H1 (cell line): ENCODE data around the gene TAF3. TPM values are rescaled to one million over a fixed set of nuclear protein-coding genes. Genes with fewer than 3 reads are reported as not detected.

Experiments
- CTCF ChIA-PET: fragments of 300-600 bp; sonication (Branson Sonifier 250); formaldehyde crosslinking; loops from one replicate; lab custom pipeline; 2021; ENCODE audit not compliant: partially characterized antibody; lab: Charles Lee
- POLR2A ChIA-PET: fragments of 300-600 bp; sonication (Branson Sonifier 250); formaldehyde crosslinking; loops from one replicate; lab custom pipeline; 2021; ENCODE audit warnings: inconsistent platforms; ENCODE audit not compliant: partially characterized antibody; lab: Charles Lee
- DNase-seq, 2 experiments: peaks; one replicate each; pipeline versions ENCODE4 v3.0.0 to v3.0.0-alpha.2; 2010 to 2022; ENCODE audit warnings: low spot score in 2 of 2, low read depth in 1 of 2, mixed read lengths in 1 of 2
- FAIRE-seq: peaks from 2 replicates; lab custom pipeline; 2011; peaks lifted over from hg19 to GRCh38; lab: Jason Lieb, UNC
- H2AFZ ChIP-seq: 2 replicates; pipeline ENCODE4 v1.8.1; 2012; ENCODE audit warnings: low read length, inconsistent platforms
- H2AK5ac ChIP-seq: 2 replicates; pipeline ENCODE4 v1.6.1; 2013; ENCODE audit warnings: low read depth, low read length
- H2BK120ac ChIP-seq: replicated peaks from 2 replicates; pipeline ENCODE3; 2013; ENCODE audit warnings: low read depth, low read length, inconsistent platforms
- H2BK12ac ChIP-seq: 2 replicates; pipeline ENCODE4 v1.6.1; 2013; ENCODE audit warnings: low read depth, low read length
- H2BK15ac ChIP-seq: 2 replicates; pipeline ENCODE4 v1.6.1; 2013; ENCODE audit warnings: low read length
- H2BK20ac ChIP-seq: 2 replicates; pipeline ENCODE4 v1.6.1; 2013; ENCODE audit warnings: low read length
- H2BK5ac ChIP-seq: 2 replicates; pipeline ENCODE4 v1.6.1; 2013; ENCODE audit warnings: low read depth, low read length
- H3K14ac ChIP-seq: 2 replicates; pipeline ENCODE4 v1.6.1; 2013; ENCODE audit warnings: inconsistent platforms; ENCODE audit not compliant: insufficient read length
- H3K18ac ChIP-seq: 2 replicates; pipeline ENCODE4 v1.6.1; 2013; ENCODE audit warnings: low read length; ENCODE audit errors: extremely low read depth
- H3K23ac ChIP-seq: 2 replicates; pipeline ENCODE4 v1.6.1; 2013; ENCODE audit warnings: inconsistent platforms; ENCODE audit not compliant: insufficient read length
- H3K23me2 ChIP-seq: 2 replicates; pipeline ENCODE4 v1.6.1; 2013; ENCODE audit warnings: low read depth, low read length
- H3K27ac ChIP-seq: 2 replicates; pipeline ENCODE4 v1.6.1; 2011; ENCODE audit warnings: low read depth, low read length, inconsistent platforms
- H3K27me3 ChIP-seq, 4 experiments: replicated peaks in 1 of 4; 1 replicate in 1 of 4; 2 replicates in 3 of 4; pipeline versions ENCODE4 v1.6.1 to v1.8.1; 2011 to 2013; ENCODE audit warnings: low read length in 3 of 4, mild to moderate bottlenecking in 3 of 4, inconsistent platforms in 2 of 4, mixed read lengths in 2 of 4, moderate library complexity in 1 of 4; ENCODE audit not compliant: control insufficient read depth in 3 of 4, insufficient read depth in 3 of 4; ENCODE audit errors: extremely low read depth in 1 of 4
- H3K36me3 ChIP-seq, 4 experiments: 2 replicates each; pipeline versions ENCODE4 v1.6.1 to v1.8.1; 2011 to 2013; ENCODE audit warnings: mild to moderate bottlenecking in 4 of 4, low read length in 3 of 4, moderate library complexity in 2 of 4, control low read depth in 1 of 4, inconsistent platforms in 1 of 4; ENCODE audit not compliant: insufficient read depth in 4 of 4, control insufficient read depth in 2 of 4
- H3K4ac ChIP-seq: replicated peaks from 2 replicates; pipeline ENCODE3; 2013; ENCODE audit warnings: low read length, low read depth, mixed read lengths, inconsistent platforms; ENCODE audit not compliant: insufficient read length
- H3K4me1 ChIP-seq, 4 experiments: replicated peaks in 1 of 4; 1 replicate in 1 of 4; 2 replicates in 3 of 4; pipeline versions ENCODE4 v1.6.1 to v1.8.1; 2011 to 2013; ENCODE audit warnings: low read length in 3 of 4, inconsistent platforms in 2 of 4, mixed read lengths in 1 of 4; ENCODE audit not compliant: insufficient read depth in 4 of 4, control insufficient read depth in 3 of 4
- H3K4me2 ChIP-seq, 2 experiments: 2 replicates each; pipeline versions ENCODE4 v1.6.1 to v1.8.1; 2011 to 2013; ENCODE audit warnings: low read depth in 2 of 2, low read length in 2 of 2, control low read depth in 1 of 2, inconsistent platforms in 1 of 2, mild to moderate bottlenecking in 1 of 2; ENCODE audit not compliant: insufficient read depth in 1 of 2
- H3K4me3 ChIP-seq, 4 experiments: fragments of 200-600, 300-600 bp in 1 of 4; sonication (generic), shearing (Covaris generic), sonication (Bioruptor Twin) in 1 of 4; 2 replicates each; pipeline versions ENCODE4 v1.5.1 to v1.8.1; 2011 to 2016; ENCODE audit warnings: low read length in 4 of 4, low read depth in 3 of 4, control low read depth in 2 of 4, inconsistent platforms in 2 of 4, mild to moderate bottlenecking in 2 of 4, mixed read lengths in 1 of 4, moderate library complexity in 1 of 4; ENCODE audit not compliant: insufficient read depth in 2 of 4; ENCODE audit errors: extremely low read depth in 1 of 4
- H3K56ac ChIP-seq: replicated peaks from 2 replicates; pipeline ENCODE3; 2013; ENCODE audit warnings: low read depth, mild to moderate bottlenecking, mixed read lengths, low read length, inconsistent platforms; ENCODE audit not compliant: insufficient read length
- H3K79me1 ChIP-seq: 2 replicates; pipeline ENCODE4 v1.6.1; 2013; ENCODE audit warnings: low read depth, low read length, control low read depth
- H3K79me2 ChIP-seq, 2 experiments: 2 replicates each; pipeline versions ENCODE4 v1.6.1 to v1.8.1; 2012 to 2013; ENCODE audit warnings: low read length in 2 of 2, mild to moderate bottlenecking in 2 of 2, inconsistent platforms in 1 of 2; ENCODE audit not compliant: insufficient read depth in 2 of 2, control insufficient read depth in 1 of 2
- H3K9ac ChIP-seq, 4 experiments: replicated peaks in 1 of 4; 1 replicate in 1 of 4; 2 replicates in 3 of 4; pipeline versions ENCODE4 v1.6.1 to v1.8.1; 2011 to 2013; ENCODE audit warnings: low read depth in 3 of 4, low read length in 3 of 4, control low read depth in 2 of 4, mild to moderate bottlenecking in 2 of 4, moderate library complexity in 2 of 4, inconsistent platforms in 1 of 4; ENCODE audit errors: extremely low read depth in 1 of 4
- H3K9me3 ChIP-seq, 2 experiments: 2 replicates each; pipeline versions ENCODE4 v1.6.1 to v1.8.1; 2012 to 2013; ENCODE audit warnings: mild to moderate bottlenecking in 2 of 2, moderate library complexity in 2 of 2, control low read depth in 1 of 2, inconsistent platforms in 1 of 2, low read depth in 1 of 2, low read length in 1 of 2, mixed read lengths in 1 of 2; ENCODE audit not compliant: insufficient read depth in 2 of 2
- H4K20me1 ChIP-seq, 2 experiments: replicated peaks in 1 of 2; 2 replicates each; pipeline versions ENCODE3 to v1.8.1; 2011 to 2013; ENCODE audit warnings: inconsistent platforms in 2 of 2, low read length in 2 of 2, mild to moderate bottlenecking in 1 of 2; ENCODE audit not compliant: insufficient read depth in 2 of 2, control insufficient read depth in 1 of 2
- H4K5ac ChIP-seq: 2 replicates; pipeline ENCODE4 v1.6.1; 2013; ENCODE audit warnings: low read length, low read depth, mixed read lengths, inconsistent platforms; ENCODE audit not compliant: insufficient read length
- H4K8ac ChIP-seq: 2 replicates; pipeline ENCODE4 v1.8.0; 2013; ENCODE audit warnings: mild to moderate bottlenecking, moderate library complexity, low read length, inconsistent platforms; ENCODE audit not compliant: insufficient read depth; ENCODE audit errors: extremely low read depth
- H4K91ac ChIP-seq: replicated peaks from 2 replicates; pipeline ENCODE3; 2013; ENCODE audit warnings: low read length, mixed read lengths, inconsistent platforms; ENCODE audit not compliant: insufficient read length
- PHF8 ChIP-seq: fragments of 200-600 bp; sonication (generic); conservative IDR thresholded peaks from 2 replicates; pipeline ENCODE4 v1.7.1; 2012; ENCODE audit warnings: low read depth, mild to moderate bottlenecking, inconsistent platforms, low read length, moderate library complexity
- RAD21 ChIP-seq, 2 experiments: IDR thresholded peaks in 1 of 2; conservative IDR thresholded peaks in 1 of 2; 2 replicates each; pipeline ENCODE4 v1.6.1; 2011; ENCODE audit warnings: low read depth in 2 of 2, low read length in 2 of 2, improper control_type of control experiment in 1 of 2, inconsistent platforms in 1 of 2, mild to moderate bottlenecking in 1 of 2, moderate library complexity in 1 of 2
- WGBS, 2 experiments: shearing (Covaris generic) in 1 of 2; methylation state at CpG; one replicate each; pipeline versions ENCODE4 v1.1.6 to v1.1.7; 2013 to 2015; ENCODE audit warnings: low lambda C conversion rate in 2 of 2, mixed read lengths in 2 of 2, inconsistent platforms in 1 of 2, low coverage in 1 of 2, missing lambda C conversion rate in 1 of 2; ENCODE audit not compliant: insufficient replicate concordance in 2 of 2, insufficient coverage in 1 of 2, insufficient read length in 1 of 2; ENCODE audit errors: extremely low coverage in 1 of 2, missing lambda C conversion rate in 1 of 2; 5-methylcytosine and 5-hydroxymethylcytosine counted together
- polyA plus RNA-seq, 7 experiments: library from polyadenylated mRNA; depleted of rRNA in 3 of 7; stranded (reverse) in 5 of 7; unstranded in 2 of 7; fragments of >200 nt in 5 of 7; fragments of 200-250 nt in 2 of 7; gene quantifications; 1 replicate in 5 of 7; 2 replicates in 1 of 7; 4 replicates in 1 of 7; pipeline versions ENCODE4 v1.2.1 to v1.2.3, GENCODE V29; 2011 to 2013; ENCODE audit warnings: missing spikeins in 2 of 7, mixed read lengths in 2 of 7
- total RNA-seq: library from RNA; stranded (reverse); fragmentation: NEBNext Ultra II Directional; extraction: Animal tissue kit (Norgen Biotek cat#: 25700); gene quantifications from 2 replicates; pipeline ENCODE4 v1.2.1, GENCODE V29; 2021

TAF3 gene
- total and polyA plus RNA-seq, 2 of the 8 experiments (the other 6 are each of a cell fraction or from before 2014, with no cell fraction given) = 1.5 to 11.2 TPM

GRCh38 chr10:7965457-7965856 lies 147.2 kb downstream of the TAF3 start:
- Histone ChIP-seq H4K5ac (no peak overlapping the region), H3K14ac (no peak overlapping the region), H3K56ac (no peak overlapping the region), H2BK12ac (no peak overlapping the region), H2BK5ac (no peak overlapping the region), H3K23ac (no peak overlapping the region), H3K4me2 (no peak overlapping the region), H3K79me2 (no peaks in the 10 kb centered on the region), H3K36me3 (peaks cover 0 to 6% (median 2%) of the 10 kb centered on the region in 4 experiments; a peak in 3 of 8 replicates), H3K9ac (no peak overlapping the region), H3K23me2 (no peaks in the 10 kb centered on the region), H2BK120ac (no peak overlapping the region), H3K79me1 (no peaks in the 10 kb centered on the region), H3K9me3 (no peaks in the 10 kb centered on the region), H2AFZ (no peak overlapping the region), H3K4me3 (no peak overlapping the region), H2AK5ac (no peak overlapping the region), H3K27ac (no peak overlapping the region), H3K4me1 (no peaks in the 10 kb centered on the region), H2BK20ac (no peak overlapping the region), H4K91ac (no peak overlapping the region), H3K18ac (no peak overlapping the region), H4K20me1 (no peaks in the 10 kb centered on the region), H2BK15ac (no peak overlapping the region), H4K8ac (no peak overlapping the region), H3K27me3 (peaks cover 0 to 1% (median 0%) of the 10 kb centered on the region in 4 experiments; a peak in 1 of 7 replicates), H3K4ac (no peak overlapping the region)
- CTCF ChIA-PET = no interaction called here
- POLR2A ChIA-PET = no interaction called here
- DNase-seq = no peak
- WGBS, 2 experiments = 70% methylated on average over 2 of the region's 2 CpGs; no CpG with 5 or more reads in 1 of the 2 experiments
- FAIRE-seq = no peak
- no peak for TF ChIP-seq RAD21 (IDR thresholded peaks at IDR 0.05 in 1 of 2, conservative IDR thresholded peaks at IDR 0.05 in 1 of 2; ENCODE audit: low read depth in 2 of 2, low read length in 2 of 2)
- TF ChIP-seq PHF8 = no peak
